Cardiac fibroblast (primary cell): Measurements from ENCODE around the gene PSMC5.

ENCODE experiments used
- DNase-seq, 2 donors: peaks; one replicate each; pipeline versions ENCODE4 v3.0.0 to v3.0.0-alpha.2; 2010; ENCODE audit warnings: low read depth in 2 of 2
- H3K4me3 ChIP-seq, 2 donors: replicated peaks in 1 of 2; 1 replicate in 1 of 2; 2 replicates in 1 of 2; pipeline ENCODE4 v1.5.1; 2011; ENCODE audit warnings: low read depth in 2 of 2, low read length in 2 of 2, mild to moderate bottlenecking in 2 of 2, moderate library complexity in 1 of 2
- TF ChIP-seq, protein P1 (sequence below): IDR thresholded peaks from one replicate; pipeline ENCODE4 v1.5.1; 2011; ENCODE audit warnings: low read depth, mild to moderate bottlenecking, low read length, inconsistent platforms

PSMC5 gene

DNA sequence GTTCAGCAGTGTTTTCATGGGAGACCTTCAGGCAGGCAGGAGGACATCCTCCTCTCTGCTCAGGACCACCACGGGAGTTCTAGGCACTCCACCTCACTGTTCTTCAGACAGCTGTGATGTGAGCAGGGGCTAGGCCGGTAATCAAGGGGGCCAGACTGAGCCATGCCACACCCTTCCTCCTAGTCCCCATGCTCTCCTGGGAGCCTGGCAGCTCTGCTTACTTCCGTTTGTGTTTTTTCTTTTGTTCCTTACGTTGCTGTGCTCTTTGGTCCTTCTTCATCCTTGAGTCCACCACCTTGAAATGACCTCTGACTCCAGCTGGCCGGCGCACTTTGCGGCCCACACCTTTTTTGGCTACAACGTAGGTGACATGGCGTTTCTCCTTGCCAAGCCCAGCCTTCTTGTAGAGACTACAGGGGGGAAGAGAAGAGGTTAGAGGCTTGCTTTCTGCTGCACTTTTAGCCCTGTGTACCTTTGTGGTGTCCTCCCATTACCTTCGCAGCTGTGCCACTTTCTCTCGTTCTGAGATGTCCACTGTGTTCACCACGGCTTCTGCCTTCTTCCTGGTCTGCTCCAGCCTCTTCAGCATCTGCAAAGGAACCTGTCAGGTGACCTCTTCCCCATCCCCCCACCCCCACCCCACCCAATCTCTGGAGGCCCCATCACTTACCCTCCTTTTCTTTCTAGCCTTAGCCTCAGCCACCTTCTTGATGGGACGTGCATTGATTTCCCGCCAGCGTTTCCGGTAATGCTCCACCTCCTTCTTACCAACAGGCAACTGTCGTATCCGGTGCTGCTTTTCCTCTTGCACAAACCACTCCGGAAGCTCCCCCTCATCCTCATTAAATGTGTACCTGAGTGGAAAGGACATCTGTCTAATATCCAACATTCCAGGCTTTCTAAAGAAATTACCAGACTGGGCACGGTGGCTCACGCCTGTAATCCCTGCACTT, 7.4 kb upstream of the PSMC5 start:
- H3K4me3 ChIP-seq = no peak overlapping the region
- TF ChIP-seq, protein P1, sequence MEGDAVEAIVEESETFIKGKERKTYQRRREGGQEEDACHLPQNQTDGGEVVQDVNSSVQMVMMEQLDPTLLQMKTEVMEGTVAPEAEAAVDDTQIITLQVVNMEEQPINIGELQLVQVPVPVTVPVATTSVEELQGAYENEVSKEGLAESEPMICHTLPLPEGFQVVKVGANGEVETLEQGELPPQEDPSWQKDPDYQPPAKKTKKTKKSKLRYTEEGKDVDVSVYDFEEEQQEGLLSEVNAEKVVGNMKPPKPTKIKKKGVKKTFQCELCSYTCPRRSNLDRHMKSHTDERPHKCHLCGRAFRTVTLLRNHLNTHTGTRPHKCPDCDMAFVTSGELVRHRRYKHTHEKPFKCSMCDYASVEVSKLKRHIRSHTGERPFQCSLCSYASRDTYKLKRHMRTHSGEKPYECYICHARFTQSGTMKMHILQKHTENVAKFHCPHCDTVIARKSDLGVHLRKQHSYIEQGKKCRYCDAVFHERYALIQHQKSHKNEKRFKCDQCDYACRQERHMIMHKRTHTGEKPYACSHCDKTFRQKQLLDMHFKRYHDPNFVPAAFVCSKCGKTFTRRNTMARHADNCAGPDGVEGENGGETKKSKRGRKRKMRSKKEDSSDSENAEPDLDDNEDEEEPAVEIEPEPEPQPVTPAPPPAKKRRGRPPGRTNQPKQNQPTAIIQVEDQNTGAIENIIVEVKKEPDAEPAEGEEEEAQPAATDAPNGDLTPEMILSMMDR = no peak
- no peak for DNase-seq

DNA sequence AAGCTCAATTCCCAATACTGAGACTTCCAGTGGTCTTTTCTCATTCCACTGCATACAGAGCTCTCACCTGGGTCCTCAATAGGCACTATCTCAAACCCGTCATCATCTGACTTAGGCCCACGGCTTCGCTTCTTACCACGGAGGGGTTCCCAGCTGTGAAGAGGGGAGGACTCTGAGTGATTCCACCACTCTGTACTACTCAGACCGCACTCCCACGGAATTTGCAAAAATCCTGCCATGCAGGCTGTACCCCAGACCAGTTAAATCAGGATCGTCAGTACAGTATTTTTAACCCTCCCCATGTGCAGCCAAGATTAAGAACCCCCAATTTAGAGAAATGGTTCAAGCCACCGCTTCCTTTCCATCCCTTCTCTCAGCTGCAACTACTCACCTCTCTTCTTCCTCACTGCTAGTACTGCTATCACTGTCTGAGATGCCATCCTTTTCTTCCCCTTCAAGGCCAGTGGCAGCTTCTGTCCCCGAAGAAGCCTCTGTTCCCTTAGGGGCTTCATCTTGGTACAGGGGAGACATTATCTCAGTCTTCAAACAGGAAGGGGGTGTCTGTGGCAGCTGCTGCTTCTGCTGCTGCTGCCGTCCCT, 6.2 kb upstream of the PSMC5 start:
- TF ChIP-seq, protein P1 = no peak
- no peak for DNase-seq
- no peak overlapping the region for H3K4me3 ChIP-seq

DNA sequence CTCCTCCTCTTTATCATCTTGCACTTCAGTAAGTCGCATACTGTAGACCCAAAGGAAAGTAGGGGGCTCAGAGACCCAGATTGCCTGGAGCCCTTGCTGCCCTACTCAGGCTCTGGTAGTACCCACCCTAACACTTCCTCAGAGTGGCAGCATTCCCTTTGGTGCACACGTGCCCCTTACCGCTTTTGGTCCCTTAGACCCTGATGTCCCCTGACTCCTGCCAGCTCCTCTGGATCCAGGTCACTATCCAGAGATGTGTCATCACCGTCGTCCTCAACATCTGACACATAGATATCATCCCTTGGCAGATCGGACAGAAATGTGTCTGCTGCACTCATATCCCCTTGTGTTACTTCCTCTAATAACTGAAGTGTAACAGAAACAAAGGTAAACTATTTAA, 5.4 kb upstream of the PSMC5 start:
- no peak for DNase-seq
- no peak overlapping the region for H3K4me3 ChIP-seq

DNA sequence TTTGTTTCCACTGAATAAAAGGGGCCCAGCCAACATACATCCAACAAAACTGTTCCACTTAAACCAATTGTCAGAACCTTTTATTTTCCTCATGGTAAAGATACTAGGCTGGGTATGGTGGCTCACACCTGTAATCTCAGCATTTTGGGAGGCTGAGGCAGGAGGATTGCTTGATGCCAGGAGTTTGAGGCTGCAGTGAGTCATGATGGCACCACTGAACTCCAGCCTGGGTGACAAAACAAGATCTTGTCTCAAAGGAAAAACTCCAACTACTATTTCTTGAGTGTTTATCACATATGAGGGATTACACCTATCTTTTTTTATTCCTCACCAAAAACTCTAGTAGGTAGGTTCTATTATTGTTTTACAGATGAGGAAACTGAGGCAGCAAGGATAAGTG, 4.7 kb upstream of the PSMC5 start:
- no peak for DNase-seq
- TF ChIP-seq, protein P1 = no peak
- no peak overlapping the region for H3K4me3 ChIP-seq

More for the DNA sequence above, 5.4 kb upstream of the PSMC5 start:
- TF ChIP-seq, protein P1 = no peak

DNA sequence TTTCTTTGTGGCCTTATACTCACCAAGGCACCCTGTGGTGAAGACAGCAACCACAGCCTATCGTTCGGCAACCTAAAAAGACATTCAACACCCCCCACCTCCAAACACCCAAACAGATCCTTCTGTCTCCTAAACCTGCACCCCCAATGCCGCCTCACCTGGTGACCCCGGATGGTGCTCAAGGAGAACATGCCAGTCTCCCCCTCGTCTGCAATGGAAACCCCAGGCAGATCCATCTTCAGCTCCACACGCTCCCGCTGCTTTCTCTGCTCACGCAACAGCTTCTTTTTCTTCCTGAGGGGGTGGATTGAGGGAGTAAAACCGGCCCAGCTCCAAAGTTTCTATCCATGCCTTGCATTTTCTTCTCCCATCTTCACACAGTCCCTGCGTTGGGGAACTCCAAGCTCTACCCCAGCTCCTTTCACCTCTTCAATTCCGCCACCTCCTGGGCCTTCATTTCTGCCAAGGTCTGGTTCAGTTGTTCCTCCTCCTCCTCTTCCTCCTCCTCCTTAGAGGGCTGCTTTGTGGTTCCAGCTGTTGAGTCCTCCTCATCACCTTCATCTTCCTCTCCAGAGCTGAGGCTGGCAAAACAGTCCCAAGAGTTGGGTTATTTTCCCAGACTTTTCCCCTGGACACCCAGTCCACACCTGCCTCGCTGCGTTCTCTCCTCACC, 3.4 kb upstream of the PSMC5 start:
- H3K4me3 ChIP-seq = no peak overlapping the region
- no peak for DNase-seq
- TF ChIP-seq, protein P1 = no peak

DNA sequence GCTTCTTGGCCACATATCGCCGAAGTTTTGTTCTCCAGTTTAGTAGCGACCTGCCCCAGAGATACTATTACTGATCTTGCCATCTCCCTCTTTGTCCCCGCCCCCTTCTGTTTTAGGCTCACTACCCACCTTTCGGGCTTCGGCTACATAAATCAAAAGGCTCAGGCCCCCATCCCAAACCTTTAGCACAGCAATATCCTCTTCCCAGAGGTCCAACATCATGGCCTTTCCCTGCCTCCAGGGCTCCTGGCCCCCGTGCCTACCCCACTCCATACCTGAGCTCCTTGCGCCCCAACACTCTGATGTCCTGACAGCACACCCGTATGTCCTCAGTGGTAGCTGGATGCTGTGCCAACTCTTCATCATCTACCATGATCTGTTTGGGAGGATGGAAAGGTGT, 2.9 kb upstream of the PSMC5 start:
- no peak for DNase-seq
- TF ChIP-seq, protein P1 = no peak
- H3K4me3 ChIP-seq = no peak overlapping the region
